ENCODE measurements around the gene PPP1R13B.

GRCh38 chr14:103758059-103758776 lies 89.2 kb downstream of the PPP1R13B start:
- TF ChIP-seq CTCF (IDR thresholded peaks at IDR 0.05) (no peak), POLR2A (IDR thresholded peaks at IDR 0.05) (no peak), POLR2AphosphoS5 (IDR thresholded peaks at IDR 0.05) (no peak)
